IPS-20b (cell line): ENCODE results near the gene CNN1.

Experiments
- H3K27ac ChIP-seq: one replicate; pipeline ENCODE4 v1.5.1; 2013; ENCODE audit warnings: low read length
- H3K27me3 ChIP-seq: 2 replicates; pipeline ENCODE4 v1.6.1; 2013; ENCODE audit warnings: mild to moderate bottlenecking, low read length, inconsistent platforms; ENCODE audit not compliant: insufficient read depth
- H3K36me3 ChIP-seq: 2 replicates; pipeline ENCODE4 v1.6.1; 2013; ENCODE audit warnings: low read depth, mild to moderate bottlenecking, inconsistent platforms, low read length, moderate library complexity; ENCODE audit not compliant: insufficient read depth
- H3K4me1 ChIP-seq: 2 replicates; pipeline ENCODE4 v1.6.1; 2013; ENCODE audit warnings: mild to moderate bottlenecking, control low read depth, inconsistent platforms, low read length, moderate library complexity; ENCODE audit not compliant: insufficient read depth
- H3K4me3 ChIP-seq: 2 replicates; pipeline ENCODE4 v1.5.1; 2013; ENCODE audit warnings: mild to moderate bottlenecking, low read length, inconsistent platforms
- H3K9ac ChIP-seq: 2 replicates; pipeline ENCODE4 v1.6.1; 2013; ENCODE audit warnings: low read depth, mild to moderate bottlenecking, inconsistent platforms, low read length, moderate library complexity
- H3K9me3 ChIP-seq: 2 replicates; pipeline ENCODE4 v1.6.1; 2013; ENCODE audit warnings: mild to moderate bottlenecking, low read depth, low read length, inconsistent platforms; ENCODE audit not compliant: insufficient read depth

Gene CNN1

DNA sequence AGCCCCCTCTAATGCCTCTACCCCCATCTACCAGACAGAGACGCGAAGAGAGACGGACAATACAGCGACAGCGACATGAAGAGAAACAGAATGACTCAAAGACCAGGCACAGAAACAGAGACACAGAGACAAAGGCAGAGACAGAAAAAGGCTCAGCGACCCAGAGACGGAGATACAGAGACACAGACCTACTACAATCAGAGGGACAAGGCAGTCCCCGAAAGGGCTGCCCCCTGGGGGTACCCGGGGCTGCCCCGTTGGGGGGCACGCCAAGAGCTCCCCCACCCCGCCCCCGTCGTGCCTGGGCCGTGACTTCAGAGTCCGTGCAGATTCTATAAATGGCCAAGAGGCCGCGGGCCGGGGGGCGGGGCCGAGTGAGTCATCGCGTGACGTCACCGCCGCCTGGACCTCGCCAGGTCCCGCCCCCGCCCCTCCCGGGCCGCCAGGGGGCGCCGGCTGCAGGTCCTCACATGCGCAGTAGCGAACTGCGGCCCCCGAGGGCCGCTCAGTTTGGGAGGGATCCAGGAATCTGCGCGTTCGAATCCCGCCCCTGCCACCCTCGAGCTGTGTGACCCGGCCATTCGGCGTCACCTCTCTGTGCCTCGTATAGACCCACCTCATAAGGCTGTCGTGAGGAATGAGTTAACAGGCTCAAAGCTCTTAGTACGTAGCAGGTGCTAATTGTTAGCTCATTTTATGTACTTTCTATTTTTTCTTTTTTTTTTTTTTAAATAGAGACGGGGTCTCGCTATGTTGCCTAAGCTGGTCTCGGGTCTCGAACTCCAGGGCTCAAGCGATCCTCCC lies 2.7 kb upstream of the CNN1 start:
- H3K4me1 ChIP-seq, result peaks cover 19% of the 10 kb centered on the region
- peak overlapping the region; percentile 65 for H3K4me3 ChIP-seq
- no peaks in the 10 kb centered on the region for H3K9me3 ChIP-seq
- H3K27me3 ChIP-seq, result peaks cover 12% of the 10 kb centered on the region
- H3K27ac ChIP-seq, result no peak overlapping the region
- peak overlapping the region; percentile 73; the same call in 1 of the 2 replicates for H3K9ac ChIP-seq
- H3K36me3 ChIP-seq, result no peaks in the 10 kb centered on the region

DNA sequence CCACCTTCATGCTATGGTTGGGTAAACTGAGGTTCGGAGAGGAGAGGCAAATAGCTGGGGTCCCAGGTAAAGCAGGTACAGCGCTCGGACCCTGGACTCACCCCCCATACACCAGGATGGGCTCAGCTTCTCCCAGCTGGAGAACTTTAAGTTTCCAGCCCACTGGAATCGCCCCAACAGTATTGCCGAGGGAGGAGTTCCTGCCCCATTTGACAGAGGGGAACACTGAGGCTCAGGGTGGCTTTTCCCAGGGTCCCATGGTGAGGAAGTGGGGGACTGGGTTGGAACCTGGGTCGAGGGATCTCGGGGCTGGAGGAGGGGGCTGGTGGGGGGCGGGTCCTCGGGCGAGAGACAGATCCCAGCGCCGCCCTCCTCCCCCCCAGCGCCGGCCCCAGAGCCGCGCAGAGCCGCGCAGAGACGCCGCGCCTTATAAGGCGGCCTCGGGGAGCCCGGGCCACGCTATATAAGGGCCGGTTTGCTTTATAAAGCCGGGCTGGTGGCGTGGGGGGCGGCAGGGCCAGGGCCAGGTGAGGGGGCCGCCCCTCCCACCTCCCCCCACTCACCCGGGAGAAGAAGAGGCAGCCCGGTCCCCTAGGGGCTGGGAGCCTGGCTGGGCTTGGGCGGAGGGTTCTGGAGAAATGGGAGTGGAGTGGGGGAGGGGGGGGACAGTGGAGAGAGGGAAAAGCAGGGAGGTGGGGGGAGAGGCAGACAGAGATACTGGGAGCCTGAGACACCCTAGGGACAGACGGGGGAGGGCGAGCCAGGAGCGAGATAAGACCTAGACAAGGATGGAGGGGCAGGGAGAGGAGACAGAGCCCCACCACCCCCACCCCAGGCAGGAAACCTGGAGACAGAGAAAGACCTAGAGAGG lies 1.1 kb downstream of the CNN1 start:
- Histone ChIP-seq H3K36me3 (no peaks in the 10 kb centered on the region), H3K4me3 (peak overlapping the region; percentile 61), H3K9ac (peak overlapping the region; percentile 88; the same call in 1 of the 2 replicates)

DNA sequence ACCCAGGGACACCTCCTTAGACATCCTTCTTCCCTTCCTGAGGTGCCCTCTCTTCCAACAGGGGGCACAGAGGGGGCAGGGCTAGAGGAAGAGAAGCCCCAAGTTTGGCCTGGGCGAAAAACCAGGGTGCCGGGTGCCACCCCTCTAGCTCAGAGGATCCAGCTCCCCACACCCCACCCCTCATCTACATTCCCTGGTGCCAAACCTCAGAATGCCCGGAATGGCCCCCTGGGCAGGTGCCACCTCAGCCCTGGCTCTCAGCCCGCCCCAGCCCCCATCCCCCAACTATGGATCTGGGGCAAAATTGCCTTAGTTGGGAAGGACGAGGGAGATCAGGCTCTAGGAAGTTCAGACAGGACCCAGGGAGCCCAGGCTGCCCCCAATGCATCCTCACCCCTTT lies 2.0 kb downstream of the CNN1 start:
- H3K27me3 ChIP-seq, result no peaks in the 10 kb centered on the region; the same call in 1 of the 2 replicates
- peaks cover 17% of the 10 kb centered on the region for H3K4me1 ChIP-seq
- peak overlapping the region; percentile 61; the same call in 1 of the 2 replicates for H3K4me3 ChIP-seq
- peak overlapping the region; percentile 49 for H3K27ac ChIP-seq
- peak overlapping the region; percentile 88; the same call in 1 of the 2 replicates for H3K9ac ChIP-seq
- H3K9me3 ChIP-seq, result no peaks in the 10 kb centered on the region
- no peaks in the 10 kb centered on the region for H3K36me3 ChIP-seq

More for the DNA sequence above, 1.1 kb downstream of the CNN1 start:
- Histone ChIP-seq H3K27ac (peak overlapping the region; percentile 49), H3K4me1 (peaks cover 19% of the 10 kb centered on the region), H3K27me3 (peaks cover 5% of the 10 kb centered on the region; the same call in 1 of the 2 replicates), H3K9me3 (no peaks in the 10 kb centered on the region)

DNA sequence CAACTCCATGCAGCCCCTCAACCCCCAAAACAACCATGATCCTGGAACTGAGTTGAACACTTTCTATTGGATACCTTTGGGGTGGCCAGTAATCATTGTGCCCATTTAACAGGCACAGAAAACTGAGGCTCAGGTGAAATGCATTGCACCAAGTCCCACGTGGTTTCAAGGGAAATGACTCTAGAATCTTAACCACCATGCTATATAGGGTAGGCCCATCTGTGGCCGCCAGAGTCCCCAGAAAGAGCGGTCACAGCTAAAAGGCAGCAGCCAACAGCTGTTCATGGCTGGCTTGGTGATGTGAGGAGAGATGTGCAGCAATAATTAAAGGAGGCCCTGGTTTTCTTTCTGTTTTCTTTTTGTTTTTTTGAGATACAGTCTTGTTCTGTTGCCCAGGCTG lies 2.6 kb downstream of the CNN1 start:
- Histone ChIP-seq H3K9ac (peak overlapping the region; percentile 88; the same call in 1 of the 2 replicates), H3K4me3 (no peak overlapping the region), H3K27me3 (no peaks in the 10 kb centered on the region), H3K36me3 (no peaks in the 10 kb centered on the region), H3K4me1 (peaks cover 17% of the 10 kb centered on the region), H3K27ac (no peak overlapping the region), H3K9me3 (no peaks in the 10 kb centered on the region)

DNA sequence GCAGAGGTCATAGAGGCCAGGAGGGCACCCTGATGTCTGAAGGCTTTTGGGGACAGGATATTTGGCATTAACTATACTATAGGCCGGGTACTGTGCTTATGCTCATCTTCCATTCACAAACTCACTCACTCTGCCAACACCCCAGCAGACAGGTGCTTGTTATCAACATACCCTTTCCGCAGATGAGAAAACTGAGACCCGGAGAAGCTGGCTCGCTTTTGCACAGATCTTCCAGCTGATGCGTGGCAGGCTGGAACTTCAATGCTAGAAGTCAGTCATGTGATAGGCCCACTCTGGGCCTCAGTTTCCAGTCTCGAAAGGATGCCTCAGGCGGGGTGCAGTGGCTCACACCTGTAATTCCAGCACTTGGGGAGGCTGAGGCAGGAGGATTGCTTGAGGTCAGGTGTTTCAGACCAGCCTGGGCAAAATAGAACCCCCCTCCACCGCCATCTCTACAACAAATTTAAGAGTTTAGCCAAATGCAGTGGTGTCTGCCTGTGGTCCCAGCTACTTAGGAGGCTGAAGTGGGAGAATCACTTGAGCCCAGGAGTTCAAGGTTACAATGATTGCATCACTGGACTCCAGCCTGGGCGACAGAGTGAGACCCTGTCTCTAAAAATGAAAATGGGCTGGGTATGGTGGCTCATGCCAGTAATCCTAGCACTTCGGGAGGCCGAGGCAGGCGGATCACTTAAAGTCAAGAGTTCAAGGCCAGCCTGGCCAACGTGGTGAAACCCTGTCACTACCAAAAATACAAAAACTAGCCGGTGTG lies 9.5 kb downstream of the CNN1 start:
- no peaks in the 10 kb centered on the region for H3K27me3 ChIP-seq
- no peaks in the 10 kb centered on the region for H3K9me3 ChIP-seq
- H3K4me3 ChIP-seq, result no peak overlapping the region
- H3K36me3 ChIP-seq, result peaks cover 19% of the 10 kb centered on the region; the same call in 1 of the 2 replicates
- H3K4me1 ChIP-seq, result no peaks in the 10 kb centered on the region
- no peak overlapping the region for H3K9ac ChIP-seq
- H3K27ac ChIP-seq, result no peak overlapping the region

DNA sequence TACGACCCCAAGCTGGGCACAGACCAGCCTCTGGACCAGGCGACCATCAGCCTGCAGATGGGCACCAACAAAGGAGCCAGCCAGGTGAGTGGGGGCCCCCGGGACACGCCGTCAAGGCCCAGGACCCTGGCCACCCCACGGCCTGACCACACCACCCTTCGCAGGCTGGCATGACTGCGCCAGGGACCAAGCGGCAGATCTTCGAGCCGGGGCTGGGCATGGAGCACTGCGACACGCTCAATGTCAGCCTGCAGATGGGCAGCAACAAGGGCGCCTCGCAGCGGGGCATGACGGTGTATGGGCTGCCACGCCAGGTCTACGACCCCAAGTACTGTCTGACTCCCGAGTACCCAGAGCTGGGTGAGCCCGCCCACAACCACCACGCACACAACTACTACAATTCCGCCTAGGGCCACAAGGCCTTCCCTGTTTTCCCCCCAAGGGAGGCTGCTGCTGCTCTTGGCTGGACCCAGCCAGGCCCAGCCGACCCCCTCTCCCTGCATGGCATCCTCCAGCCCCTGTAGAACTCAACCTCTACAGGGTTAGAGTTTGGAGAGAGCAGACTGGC lies 10.8 kb downstream of the CNN1 start:
- Histone ChIP-seq H3K9me3 (no peaks in the 10 kb centered on the region), H3K9ac (no peak overlapping the region), H3K4me1 (no peaks in the 10 kb centered on the region), H3K4me3 (no peak overlapping the region), H3K27me3 (no peaks in the 10 kb centered on the region), H3K36me3 (peaks cover 31% of the 10 kb centered on the region), H3K27ac (no peak overlapping the region)

DNA sequence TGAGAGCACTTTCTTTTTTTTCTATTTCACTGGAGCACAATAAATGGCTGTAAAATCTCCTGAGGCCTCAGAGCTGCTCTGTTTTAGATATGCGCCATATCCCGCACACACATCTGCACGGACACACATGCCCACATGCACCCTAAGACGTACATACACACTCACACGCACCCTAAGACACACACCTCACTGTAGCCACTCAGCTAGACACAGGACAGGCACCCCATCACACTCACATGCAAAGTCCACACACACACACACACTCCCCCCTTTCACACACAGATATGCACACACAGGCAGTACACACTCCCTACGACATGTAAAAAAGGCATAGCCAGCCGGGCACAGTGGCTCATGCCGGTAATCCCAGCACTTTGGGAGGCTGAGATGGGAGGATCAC lies 11.6 kb downstream of the CNN1 start:
- no peaks in the 10 kb centered on the region for H3K27me3 ChIP-seq
- H3K9me3 ChIP-seq, result no peaks in the 10 kb centered on the region
- no peak overlapping the region for H3K9ac ChIP-seq
- H3K4me3 ChIP-seq, result no peak overlapping the region
- peaks cover 35% of the 10 kb centered on the region for H3K36me3 ChIP-seq
- no peak overlapping the region for H3K27ac ChIP-seq
- no peaks in the 10 kb centered on the region for H3K4me1 ChIP-seq

DNA sequence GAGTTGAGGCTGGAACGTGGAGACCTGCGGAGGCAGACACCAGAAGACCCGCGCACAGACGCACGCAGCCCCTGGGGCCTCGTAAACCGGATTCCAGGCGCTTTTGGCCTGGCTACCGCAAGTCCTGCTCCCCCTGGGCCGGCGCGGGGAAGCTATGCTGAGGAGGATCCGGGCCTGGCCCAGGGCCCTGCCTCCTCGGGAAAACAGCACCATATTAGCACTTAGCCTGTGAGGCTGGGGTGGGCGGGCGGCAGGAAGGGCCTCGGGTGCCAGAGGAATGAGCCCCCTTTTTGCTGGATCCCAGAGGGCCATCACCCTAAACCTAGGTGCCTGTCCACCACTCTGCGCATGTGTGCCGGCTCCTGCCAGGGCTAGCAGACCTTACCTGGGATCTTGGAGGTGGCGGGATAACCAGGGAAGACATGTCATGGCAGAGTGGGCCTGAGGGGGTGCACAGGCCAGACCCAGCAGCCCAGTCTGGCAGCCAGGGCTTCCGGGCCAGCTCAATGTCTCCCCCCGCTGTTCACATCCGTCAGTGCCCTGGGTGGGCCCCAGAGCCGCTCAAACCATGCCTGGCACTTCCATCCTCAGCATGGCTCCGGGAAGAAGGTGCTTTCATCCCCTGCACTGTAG lies 13.1 kb downstream of the CNN1 start:
- Histone ChIP-seq H3K9ac (no peak overlapping the region), H3K9me3 (no peaks in the 10 kb centered on the region), H3K36me3 (peaks cover 43% of the 10 kb centered on the region), H3K27ac (no peak overlapping the region), H3K4me1 (no peaks in the 10 kb centered on the region), H3K27me3 (no peaks in the 10 kb centered on the region), H3K4me3 (no peak overlapping the region)

DNA sequence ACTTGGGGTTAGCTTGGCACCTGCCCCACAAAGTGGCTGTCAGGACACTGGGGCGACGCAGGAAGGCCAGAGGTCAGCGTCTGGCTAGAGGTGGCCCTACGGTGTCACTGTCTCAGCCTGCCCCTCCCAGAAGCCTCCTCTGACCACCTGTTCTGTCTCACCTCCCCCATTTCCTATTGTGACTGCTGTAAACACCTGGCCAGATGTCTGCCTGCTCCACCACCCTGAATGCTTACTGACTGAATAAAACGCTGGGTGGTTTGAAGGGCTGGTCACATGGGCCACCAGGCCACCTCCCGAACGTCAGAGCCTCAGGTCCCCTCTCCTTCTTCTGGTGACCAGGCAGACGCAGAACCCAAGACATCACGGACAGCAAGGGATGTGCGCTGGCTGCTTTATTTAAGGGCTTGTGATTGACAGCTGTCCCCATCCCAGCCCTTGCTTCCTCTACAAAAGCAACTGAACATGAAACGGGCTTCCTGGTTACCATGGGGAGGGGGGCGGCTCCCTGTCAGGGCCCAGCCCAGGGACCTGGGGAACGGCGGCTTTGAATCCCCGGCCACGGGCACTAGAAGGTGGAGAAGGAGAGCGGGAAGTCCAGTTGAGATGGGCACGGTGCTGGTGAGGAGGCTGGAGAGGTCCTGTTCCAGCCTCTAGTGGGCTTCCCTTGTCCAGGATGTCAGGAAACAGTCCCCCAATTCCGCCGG lies 14.2 kb downstream of the CNN1 start:
- H3K9me3 ChIP-seq, result no peaks in the 10 kb centered on the region
- H3K9ac ChIP-seq, result no peak overlapping the region
- no peaks in the 10 kb centered on the region for H3K27me3 ChIP-seq
- H3K4me1 ChIP-seq, result peaks cover 1% of the 10 kb centered on the region
- no peak overlapping the region for H3K27ac ChIP-seq
- H3K4me3 ChIP-seq, result no peak overlapping the region
- H3K36me3 ChIP-seq, result peaks cover 43% of the 10 kb centered on the region

DNA sequence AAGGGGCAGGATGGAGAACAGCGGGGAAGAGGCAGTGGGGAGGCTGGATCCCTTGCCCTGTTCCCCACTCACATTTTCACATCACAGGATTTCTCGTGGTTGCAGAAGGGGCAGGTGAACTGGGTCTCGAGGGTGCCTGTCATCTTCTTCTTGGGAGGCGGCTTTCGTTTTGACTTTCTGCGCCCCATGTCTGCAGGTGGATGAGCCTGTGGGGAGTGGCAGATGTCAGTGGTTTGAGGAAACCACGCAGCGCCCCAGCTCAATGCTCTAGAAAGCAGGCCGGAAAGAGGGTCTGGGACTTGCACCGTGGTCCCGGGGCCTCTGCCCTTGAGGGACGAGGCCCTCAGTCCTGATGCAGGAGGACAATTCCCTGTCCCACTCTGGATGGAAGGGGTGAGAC lies 15.5 kb downstream of the CNN1 start:
- peaks cover 40% of the 10 kb centered on the region for H3K36me3 ChIP-seq

More for the DNA sequence above, 15.5 kb downstream of the CNN1 start:
- Histone ChIP-seq H3K4me1 (peaks cover 4% of the 10 kb centered on the region), H3K9me3 (no peaks in the 10 kb centered on the region), H3K27ac (no peak overlapping the region), H3K4me3 (no peak overlapping the region), H3K27me3 (no peaks in the 10 kb centered on the region), H3K9ac (no peak overlapping the region)
